OCI-LY7 (cell line): ENCODE data around the gene USP37. TPM values are rescaled to one million over a fixed set of nuclear protein-coding genes. Genes with fewer than 3 reads are reported as not detected.

Source experiments
- Bru-seq: library from RNA; stranded (reverse); fragments of 400-500 nt; gene quantifications from one replicate; lab custom pipeline; 2021; lab: Mats Ljungman, UMichigan
- BruChase-seq, 2 experiments: library from RNA; stranded (reverse); fragments of 400-500 nt; gene quantifications; one replicate each; lab custom pipeline; 2021; lab: Mats Ljungman, UMichigan
- BruUV-seq: library from RNA; stranded (reverse); fragments of 400-500 nt; replicated peaks from 2 replicates; lab custom pipeline; 2021; lab: Mats Ljungman, UMichigan
- CTCF ChIA-PET: fragments of 300-600 bp; sonication (Branson Sonifier 250); formaldehyde crosslinking; loops from one replicate; lab custom pipeline; 2022; ENCODE audit warnings: antibody characterized with exemption; ENCODE audit not compliant: unreplicated experiment; lab: Charles Lee
- POLR2A ChIA-PET: fragments of 300-600 bp; sonication (Branson Sonifier 250); formaldehyde crosslinking; loops from one replicate; lab custom pipeline; 2022; ENCODE audit warnings: antibody characterized with exemption; lab: Charles Lee
- DNase-seq: peaks from one replicate; pipeline ENCODE4 v3.0.0-alpha.2; 2015; ENCODE audit warnings: low spot score
- H2AFZ ChIP-seq: fragments of 200-600 bp; sonication (generic), shearing (Covaris generic); 2 replicates; pipeline ENCODE4 v1.6.1; 2014; ENCODE audit warnings: mild to moderate bottlenecking, antibody characterized with exemption, low read length, moderate library complexity
- H3K27ac ChIP-seq: fragments of 200-600 bp; sonication (generic); 2 replicates; pipeline ENCODE4 v1.5.1; 2014; ENCODE audit warnings: mixed run types, low read depth, mild to moderate bottlenecking, moderate library complexity, low read length, inconsistent platforms; ENCODE audit not compliant: poor library complexity, severe bottlenecking
- H3K36me3 ChIP-seq: fragments of 200-600 bp; sonication (generic); 2 replicates; pipeline ENCODE4 v1.6.1; 2014; ENCODE audit warnings: mild to moderate bottlenecking, antibody characterized with exemption, low read length, moderate library complexity, mixed read lengths; ENCODE audit not compliant: insufficient read depth
- H3K4me1 ChIP-seq: fragments of 200-600 bp; sonication (generic); 2 replicates; pipeline ENCODE4 v1.5.1; 2014; ENCODE audit warnings: mild to moderate bottlenecking, low read length; ENCODE audit not compliant: insufficient read depth, poor library complexity, severe bottlenecking
- H3K4me2 ChIP-seq: fragments of 200-600 bp; sonication (generic); 2 replicates; pipeline ENCODE4 v1.6.1; 2014; ENCODE audit warnings: mild to moderate bottlenecking, low read length
- H3K4me3 ChIP-seq: fragments of 200-600 bp; sonication (generic); 2 replicates; pipeline ENCODE4 v1.5.1; 2014; ENCODE audit warnings: mild to moderate bottlenecking, low read depth, low read length; ENCODE audit not compliant: poor library complexity, severe bottlenecking
- H3K79me2 ChIP-seq: fragments of 200-600 bp; sonication (generic); 2 replicates; pipeline ENCODE4 v1.6.1; 2016; ENCODE audit warnings: low read depth, mild to moderate bottlenecking, low read length, moderate library complexity, mixed read lengths; ENCODE audit not compliant: insufficient read depth
- H3K9me2 ChIP-seq: fragments of 200-600 bp; sonication (generic); 2 replicates; pipeline ENCODE4 v1.6.1; 2016; ENCODE audit warnings: mild to moderate bottlenecking, low read length, mixed read lengths; ENCODE audit not compliant: insufficient read depth
- H3K9me3 ChIP-seq: fragments of 200-600 bp; sonication (generic); 2 replicates; pipeline ENCODE4 v1.6.1; 2014; ENCODE audit warnings: mild to moderate bottlenecking, mixed run types, low read length, mixed read lengths
- H4K20me1 ChIP-seq: fragments of 200-600 bp; sonication (generic); 2 replicates; pipeline ENCODE4 v1.6.1; 2014; ENCODE audit warnings: mild to moderate bottlenecking, antibody characterized with exemption, low read length, moderate library complexity, mixed read lengths; ENCODE audit not compliant: insufficient read depth
- EZH2phosphoT487 ChIP-seq: fragments of 200-600 bp; sonication (generic); IDR thresholded peaks from 2 replicates; pipeline ENCODE4 v1.6.1; 2018; ENCODE audit warnings: low read depth, borderline replicate concordance, mild to moderate bottlenecking, mixed run types, antibody characterized with exemption, low read length, moderate library complexity, mixed read lengths
- intact Hi-C: fragments of 100-400 bp; cut with micrococcal nuclease; formaldehyde crosslinking; loops from one replicate; pipeline ENCODE4 v1.10.0; 2022; ENCODE audit not compliant: unreplicated experiment
- long read RNA-seq: library from polyadenylated mRNA; stranded (forward); transcript quantifications from one replicate; pipeline ENCODE4 v2.0.0, GENCODE V29; 2022
- total RNA-seq, 2 experiments: library from RNA; depleted of rRNA in 1 of 2; stranded (reverse); fragments of >200 nt in 1 of 2; shearing (Covaris generic) in 1 of 2; gene quantifications; 2 replicates each; pipeline ENCODE4 v1.2.3, GENCODE V29; 2014 to 2022
- TF ChIP-seq, protein P1 (sequence below): fragments of 200-600 bp; sonication (generic); conservative IDR thresholded peaks from 2 replicates; pipeline ENCODE4 v1.5.1; 2014; ENCODE audit warnings: mild to moderate bottlenecking, antibody characterized with exemption, low read length, moderate library complexity, mixed read lengths

USP37 gene, protein sequence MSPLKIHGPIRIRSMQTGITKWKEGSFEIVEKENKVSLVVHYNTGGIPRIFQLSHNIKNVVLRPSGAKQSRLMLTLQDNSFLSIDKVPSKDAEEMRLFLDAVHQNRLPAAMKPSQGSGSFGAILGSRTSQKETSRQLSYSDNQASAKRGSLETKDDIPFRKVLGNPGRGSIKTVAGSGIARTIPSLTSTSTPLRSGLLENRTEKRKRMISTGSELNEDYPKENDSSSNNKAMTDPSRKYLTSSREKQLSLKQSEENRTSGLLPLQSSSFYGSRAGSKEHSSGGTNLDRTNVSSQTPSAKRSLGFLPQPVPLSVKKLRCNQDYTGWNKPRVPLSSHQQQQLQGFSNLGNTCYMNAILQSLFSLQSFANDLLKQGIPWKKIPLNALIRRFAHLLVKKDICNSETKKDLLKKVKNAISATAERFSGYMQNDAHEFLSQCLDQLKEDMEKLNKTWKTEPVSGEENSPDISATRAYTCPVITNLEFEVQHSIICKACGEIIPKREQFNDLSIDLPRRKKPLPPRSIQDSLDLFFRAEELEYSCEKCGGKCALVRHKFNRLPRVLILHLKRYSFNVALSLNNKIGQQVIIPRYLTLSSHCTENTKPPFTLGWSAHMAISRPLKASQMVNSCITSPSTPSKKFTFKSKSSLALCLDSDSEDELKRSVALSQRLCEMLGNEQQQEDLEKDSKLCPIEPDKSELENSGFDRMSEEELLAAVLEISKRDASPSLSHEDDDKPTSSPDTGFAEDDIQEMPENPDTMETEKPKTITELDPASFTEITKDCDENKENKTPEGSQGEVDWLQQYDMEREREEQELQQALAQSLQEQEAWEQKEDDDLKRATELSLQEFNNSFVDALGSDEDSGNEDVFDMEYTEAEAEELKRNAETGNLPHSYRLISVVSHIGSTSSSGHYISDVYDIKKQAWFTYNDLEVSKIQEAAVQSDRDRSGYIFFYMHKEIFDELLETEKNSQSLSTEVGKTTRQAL
- total RNA-seq (2014; rRNA removed; shearing (Covaris generic)): 23.3 and 31.4 TPM in 2 replicates
- total RNA-seq (2022): 32.4 and 33.0 TPM in 2 replicates
- Bru-seq, nascent RNA: percentile 82 among the genes with signal in this experiment
- BruChase-seq, experiment 1, labeled RNA remaining after a 6-hour chase: percentile 73 among the genes with signal in this experiment
- BruChase-seq, experiment 2, labeled RNA remaining after a 2-hour chase: percentile 79 among the genes with signal in this experiment
- long read RNA-seq, full-length matches to known transcripts: 7 of 20 reads
- long read RNA-seq, partial matches to known transcripts: 2 of 20 reads
- long read RNA-seq, other reads (novel, unspliced or antisense): 11 of 20 reads

DNA sequence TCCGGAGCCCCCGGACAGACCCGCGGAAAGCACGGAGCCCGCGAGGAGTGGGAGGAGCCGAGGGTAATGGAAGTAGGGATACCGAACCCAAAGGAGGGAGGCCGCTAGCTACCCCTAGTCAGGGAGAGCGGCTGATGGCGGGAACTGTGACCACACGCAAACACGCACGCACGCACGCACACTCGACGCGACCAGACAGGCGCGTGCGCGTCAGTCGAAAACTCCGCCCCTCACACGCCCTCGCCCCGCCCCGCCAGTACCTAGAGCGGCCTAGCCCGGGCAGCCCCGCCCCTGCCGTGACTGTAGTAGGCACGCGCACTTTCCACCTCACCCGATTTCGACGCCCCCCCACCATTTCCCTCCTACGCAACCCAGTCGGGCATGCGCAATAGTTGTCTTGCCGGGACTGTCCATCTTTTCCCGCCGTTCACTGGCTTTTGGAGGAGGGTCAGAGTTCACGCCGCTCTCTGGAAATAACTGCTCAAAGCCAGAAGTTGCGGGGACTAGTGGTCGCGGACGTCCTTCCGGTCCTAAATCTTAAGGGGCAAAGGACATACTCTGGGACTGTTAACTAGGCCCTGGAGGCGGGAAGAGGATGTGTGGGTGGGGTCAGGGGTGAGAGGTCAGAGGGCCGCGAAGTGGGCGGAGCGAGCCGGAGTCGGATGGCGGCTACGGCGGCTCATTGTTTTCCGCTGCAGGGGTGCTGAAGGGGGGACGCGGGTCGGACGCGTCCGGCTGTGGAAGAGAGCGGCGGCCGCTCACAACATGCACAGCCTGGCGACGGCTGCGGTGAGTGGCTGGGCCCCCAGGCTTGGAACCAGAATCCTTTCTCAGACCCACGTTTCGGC lies at the start of gene USP37, which contains the start of gene CNOT9:
Gene USP37, minus strand, starts transcription at position 162 of the 848 bp plus-strand sequence. CDS start 9,698 bp downstream, outside the sequence.
Gene CNOT9, plus strand, starts transcription at position 650 of the 848 bp plus-strand sequence. Its CDS starts 116 bp downstream, at position 766.
- Histone ChIP-seq H3K36me3 (peaks cover 71% of the 10 kb centered on the region), H3K79me2 (peaks cover 89% of the 10 kb centered on the region), H4K20me1 (peaks cover 33% of the 10 kb centered on the region), H3K9me3 (no peaks in the 10 kb centered on the region), H2AFZ (peak within 1 kb of the TSS; percentile 57; the same call in 1 of the 2 replicates), H3K4me3 (peak within 1 kb of the TSS; percentile 93), H3K9me2 (no peaks in the 10 kb centered on the region), H3K4me1 (peaks cover 31% of the 10 kb centered on the region), H3K27ac (peak within 1 kb of the TSS; percentile 89), H3K4me2 (peak within 1 kb of the TSS; percentile 91)
- no TSS peak for BruUV-seq
- POLR2A ChIA-PET: interaction anchor here (0.9 to 1.7 kb wide), 3 partner anchors 10 to 319 kb away, joined by 3 to 7 read pairs (median 3); no protein-coding TSS in a partner anchor
- CTCF ChIA-PET: interaction anchor here (0.6 kb wide), 2 partner anchors 91 to 195 kb away, joined by 3 to 4 read pairs; partner anchors contain the start of genes BCS1L and ZNF142
- intact Hi-C loops: loop anchor here (1.0 to 5.0 kb wide), 4 partner anchors 89 to 351 kb away; partner anchors contain the start of genes AAMP, ARPC2, BCS1L and PNKD
- TF ChIP-seq, protein P1, sequence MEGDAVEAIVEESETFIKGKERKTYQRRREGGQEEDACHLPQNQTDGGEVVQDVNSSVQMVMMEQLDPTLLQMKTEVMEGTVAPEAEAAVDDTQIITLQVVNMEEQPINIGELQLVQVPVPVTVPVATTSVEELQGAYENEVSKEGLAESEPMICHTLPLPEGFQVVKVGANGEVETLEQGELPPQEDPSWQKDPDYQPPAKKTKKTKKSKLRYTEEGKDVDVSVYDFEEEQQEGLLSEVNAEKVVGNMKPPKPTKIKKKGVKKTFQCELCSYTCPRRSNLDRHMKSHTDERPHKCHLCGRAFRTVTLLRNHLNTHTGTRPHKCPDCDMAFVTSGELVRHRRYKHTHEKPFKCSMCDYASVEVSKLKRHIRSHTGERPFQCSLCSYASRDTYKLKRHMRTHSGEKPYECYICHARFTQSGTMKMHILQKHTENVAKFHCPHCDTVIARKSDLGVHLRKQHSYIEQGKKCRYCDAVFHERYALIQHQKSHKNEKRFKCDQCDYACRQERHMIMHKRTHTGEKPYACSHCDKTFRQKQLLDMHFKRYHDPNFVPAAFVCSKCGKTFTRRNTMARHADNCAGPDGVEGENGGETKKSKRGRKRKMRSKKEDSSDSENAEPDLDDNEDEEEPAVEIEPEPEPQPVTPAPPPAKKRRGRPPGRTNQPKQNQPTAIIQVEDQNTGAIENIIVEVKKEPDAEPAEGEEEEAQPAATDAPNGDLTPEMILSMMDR: no peak
- no peak for TF ChIP-seq EZH2phosphoT487
- DNase-seq: peak; percentile 99

DNA sequence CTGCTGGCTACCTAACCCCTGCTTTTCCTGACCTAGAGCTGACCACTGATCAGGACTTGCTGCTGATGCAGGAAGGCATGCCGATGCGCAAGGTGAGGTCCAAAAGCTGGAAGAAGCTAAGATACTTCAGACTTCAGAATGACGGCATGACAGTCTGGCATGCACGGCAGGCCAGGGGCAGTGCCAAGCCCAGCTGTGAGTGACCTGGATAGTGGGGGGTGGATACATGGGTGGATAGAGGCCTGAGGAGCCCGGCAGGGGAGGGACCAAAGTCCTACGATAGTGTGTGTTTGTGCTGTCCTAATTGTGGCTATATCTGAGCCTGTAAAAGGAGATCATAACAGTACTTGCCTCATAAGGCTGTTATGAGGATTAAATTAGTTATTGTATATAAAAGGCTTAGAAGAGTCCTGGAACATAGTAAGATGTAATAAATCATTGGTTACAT lies 47.7 kb upstream of the USP37 start:
- H4K20me1 ChIP-seq: no peaks in the 10 kb centered on the region
- no peak overlapping the region for H2AFZ ChIP-seq
- TF ChIP-seq, protein P1: no peak
- TF ChIP-seq EZH2phosphoT487: no peak
- CTCF ChIA-PET: interaction anchor here (1.2 kb wide), 1 partner anchor 9 kb away, joined by 3 read pairs; no protein-coding TSS in a partner anchor
- no peaks in the 10 kb centered on the region for H3K36me3 ChIP-seq
- no peak for DNase-seq
- POLR2A ChIA-PET: interaction anchor here (1.1 kb wide), 1 partner anchor 8 kb away, joined by 5 read pairs; the partner anchor contains the start of gene PLCD4
- no peak overlapping the region for H3K27ac ChIP-seq
- no peak overlapping the region for H3K4me2 ChIP-seq
- intact Hi-C loops: no loop called here
- no peaks in the 10 kb centered on the region for H3K79me2 ChIP-seq
- H3K9me2 ChIP-seq: no peaks in the 10 kb centered on the region
- no TSS peak for BruUV-seq
- no peaks in the 10 kb centered on the region for H3K4me1 ChIP-seq
- H3K9me3 ChIP-seq: no peaks in the 10 kb centered on the region
- H3K4me3 ChIP-seq: no peak overlapping the region
